ENCODE data around the gene GHITM.

Gene GHITM

DNA sequence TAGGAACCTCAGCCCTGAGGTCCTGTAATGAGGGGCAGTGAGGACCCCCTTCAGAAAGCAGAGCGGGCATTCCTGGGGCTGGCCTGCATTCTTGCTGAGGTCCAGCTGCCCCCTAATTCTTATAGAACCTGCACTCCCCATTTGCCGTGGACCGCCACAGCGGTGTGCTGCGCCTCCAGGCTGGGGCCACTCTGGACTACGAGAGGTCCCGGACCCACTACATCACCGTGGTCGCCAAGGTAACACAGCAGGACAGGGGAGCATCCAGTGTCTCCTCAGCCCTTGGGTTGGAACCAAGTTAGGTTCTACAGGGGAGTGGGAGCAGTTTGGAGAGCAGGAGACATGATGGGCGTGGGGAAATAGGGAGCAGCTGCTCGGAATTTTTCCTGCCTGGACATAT is 62.4 kb downstream of the GHITM start:
- no peak for DNase-seq

DNA sequence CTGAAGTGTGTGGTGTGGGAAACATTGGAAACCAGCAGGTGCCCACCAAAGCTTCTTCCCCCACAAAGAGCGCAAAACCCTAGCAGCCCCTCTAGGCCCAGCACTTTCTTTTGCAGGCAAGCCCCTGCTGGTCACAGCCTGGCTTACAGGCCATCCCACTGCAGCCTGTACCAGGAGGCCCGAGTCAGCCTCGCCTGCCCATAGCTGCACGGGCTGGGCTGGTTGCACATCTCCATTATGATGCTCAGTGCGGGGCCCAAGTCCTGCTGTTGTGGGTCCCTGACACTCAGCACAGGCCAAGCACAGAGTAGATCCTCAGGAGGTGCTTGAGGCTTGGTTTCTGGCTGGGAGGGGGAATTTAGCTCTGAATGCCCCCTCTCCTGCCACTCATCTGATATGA is 63.0 kb downstream of the GHITM start:
- no peak for DNase-seq

Data from stimulated activated CD4-positive, alpha-beta T cell treated with anti-CD3 and anti-CD28 coated beads, Interleukin-1b, Interleukin-23, amount 100 ng/mL, for 48 hours (primary cell).